Neural cell (in vitro differentiated cells): ENCODE results near the gene C5orf46. TPM values are rescaled to one million over a fixed set of nuclear protein-coding genes. Genes with fewer than 3 reads are reported as not detected.

Experiments
- H2AFZ ChIP-seq: fragments of 200-600, 300-800 bp; sonication (generic), shearing (Covaris generic); 2 replicates; pipeline ENCODE4 v1.6.0; 2014; ENCODE audit warnings: low read depth, mild to moderate bottlenecking, antibody characterized with exemption, low read length, moderate library complexity
- H3F3A ChIP-seq: fragments of 200-600 bp; shearing (Covaris generic); 2 replicates; pipeline ENCODE4 v1.6.1; 2016; ENCODE audit warnings: mild to moderate bottlenecking, moderate library complexity, mixed read lengths, antibody characterized with exemption, low read length; ENCODE audit not compliant: insufficient read depth, poor library complexity, severe bottlenecking
- H3K27ac ChIP-seq: fragments of 200-600, 300-800 bp; sonication (generic), shearing (Covaris generic); 2 replicates; pipeline ENCODE4 v1.5.1; 2014; ENCODE audit warnings: mild to moderate bottlenecking, low read length, moderate library complexity
- H3K27me3 ChIP-seq: fragments of 300-800, 200-600 bp; sonication (generic), shearing (Covaris generic); 2 replicates; pipeline ENCODE4 v1.6.0; 2014; ENCODE audit warnings: mild to moderate bottlenecking, low read depth, low read length, moderate library complexity; ENCODE audit not compliant: insufficient read depth
- H3K36me3 ChIP-seq: fragments of 300-800, 200-600 bp; sonication (generic), shearing (Covaris generic); 2 replicates; pipeline ENCODE4 v1.5.1; 2014; ENCODE audit warnings: mild to moderate bottlenecking, antibody characterized with exemption, low read length, moderate library complexity; ENCODE audit not compliant: insufficient read depth
- H3K4me2 ChIP-seq: fragments of 300-800, 200-600 bp; sonication (generic), shearing (Covaris generic); 2 replicates; pipeline ENCODE4 v1.6.0; 2014; ENCODE audit warnings: mild to moderate bottlenecking, low read length
- H3K4me3 ChIP-seq: fragments of 300-800, 200-600 bp; sonication (generic), shearing (Covaris generic); 2 replicates; pipeline ENCODE4 v1.5.1; 2014; ENCODE audit warnings: mild to moderate bottlenecking, low read length, moderate library complexity
- H3K79me2 ChIP-seq: fragments of 200-600 bp; shearing (Covaris generic); replicated peaks from 2 replicates; pipeline ENCODE4 v1.6.0; 2014; ENCODE audit warnings: mild to moderate bottlenecking, low read length, moderate library complexity; ENCODE audit not compliant: insufficient read depth
- H3K9ac ChIP-seq: fragments of 300-800, 200-600 bp; sonication (generic), shearing (Covaris generic); 2 replicates; pipeline ENCODE4 v1.6.1; 2016; ENCODE audit warnings: mild to moderate bottlenecking, low read length, mixed read lengths
- H3K9me2 ChIP-seq: fragments of 200-600 bp; shearing (Covaris generic); 2 replicates; pipeline ENCODE4 v1.6.1; 2016; ENCODE audit warnings: mild to moderate bottlenecking, low read length, mixed read lengths; ENCODE audit not compliant: insufficient read depth
- H3K9me3 ChIP-seq: fragments of 200-600, 300-800 bp; sonication (generic), shearing (Covaris generic); 2 replicates; pipeline ENCODE4 v1.6.1; 2016; ENCODE audit warnings: mild to moderate bottlenecking, mixed run types, low read length, moderate library complexity, mixed read lengths
- H4K20me1 ChIP-seq: fragments of 200-600 bp; shearing (Covaris generic); 2 replicates; pipeline ENCODE4 v1.6.1; 2016; ENCODE audit warnings: mild to moderate bottlenecking, mixed run types; ENCODE audit not compliant: insufficient read depth
- EP300 ChIP-seq: fragments of 450-650 bp; conservative IDR thresholded peaks from 2 replicates; pipeline ENCODE4 v1.6.1; 2014; ENCODE audit warnings: antibody characterized with exemption, mild to moderate bottlenecking, moderate library complexity; ENCODE audit not compliant: poor library complexity, severe bottlenecking
- EZH2 ChIP-seq: fragments of 200-600, 300-800 bp; shearing (Covaris generic), sonication (generic); IDR thresholded peaks from 2 replicates; pipeline ENCODE4 v1.6.1; 2014; ENCODE audit warnings: antibody characterized with exemption, low read length, borderline replicate concordance, mild to moderate bottlenecking; ENCODE audit not compliant: insufficient read depth, poor library complexity, severe bottlenecking
- MXI1 ChIP-seq: fragments of 450-650 bp; conservative IDR thresholded peaks from 2 replicates; pipeline ENCODE4 v1.6.1; 2014; ENCODE audit warnings: antibody characterized with exemption, mild to moderate bottlenecking; ENCODE audit not compliant: poor library complexity, severe bottlenecking
- POLR2AphosphoS5 ChIP-seq: IDR thresholded peaks from 2 replicates; pipeline ENCODE4 v1.6.1; 2012
- RAD21 ChIP-seq: fragments of 450-650 bp; conservative IDR thresholded peaks from 2 replicates; pipeline ENCODE4 v1.6.1; 2014; ENCODE audit warnings: antibody characterized with exemption, mild to moderate bottlenecking, moderate library complexity
- SMC3 ChIP-seq: fragments of 450-650 bp; conservative IDR thresholded peaks from 2 replicates; pipeline ENCODE4 v1.6.1; 2014; ENCODE audit warnings: antibody characterized with exemption, mild to moderate bottlenecking, moderate library complexity; ENCODE audit not compliant: poor library complexity
- TAF1 ChIP-seq: IDR thresholded peaks from 2 replicates; pipeline ENCODE4 v1.6.1; 2012; ENCODE audit warnings: low read depth
- polyA minus RNA-seq: library from RNA; depleted of rRNA, polyadenylated mRNA; stranded (reverse); fragments of >200 nt; gene quantifications from 2 replicates; pipeline ENCODE4 v1.2.3, GENCODE V29; 2014
- polyA plus RNA-seq: library from polyadenylated mRNA; depleted of rRNA; stranded (reverse); fragments of >200 nt; gene quantifications from 2 replicates; pipeline ENCODE4 v1.2.3, GENCODE V29; 2014
- TF ChIP-seq, protein P1 (sequence below): IDR thresholded peaks from 2 replicates; pipeline ENCODE4 v1.6.1; 2012; ENCODE audit warnings: borderline replicate concordance
- TF ChIP-seq, protein P2 (sequence below): fragments of 450-650 bp; IDR thresholded peaks from 2 replicates; pipeline ENCODE4 v1.5.1; 2014; ENCODE audit warnings: antibody characterized with exemption, mild to moderate bottlenecking, moderate library complexity; ENCODE audit not compliant: poor library complexity, severe bottlenecking

C5orf46 gene
- polyA plus RNA-seq (not detected in 2 replicates), polyA minus RNA-seq (not detected in 2 replicates)

DNA sequence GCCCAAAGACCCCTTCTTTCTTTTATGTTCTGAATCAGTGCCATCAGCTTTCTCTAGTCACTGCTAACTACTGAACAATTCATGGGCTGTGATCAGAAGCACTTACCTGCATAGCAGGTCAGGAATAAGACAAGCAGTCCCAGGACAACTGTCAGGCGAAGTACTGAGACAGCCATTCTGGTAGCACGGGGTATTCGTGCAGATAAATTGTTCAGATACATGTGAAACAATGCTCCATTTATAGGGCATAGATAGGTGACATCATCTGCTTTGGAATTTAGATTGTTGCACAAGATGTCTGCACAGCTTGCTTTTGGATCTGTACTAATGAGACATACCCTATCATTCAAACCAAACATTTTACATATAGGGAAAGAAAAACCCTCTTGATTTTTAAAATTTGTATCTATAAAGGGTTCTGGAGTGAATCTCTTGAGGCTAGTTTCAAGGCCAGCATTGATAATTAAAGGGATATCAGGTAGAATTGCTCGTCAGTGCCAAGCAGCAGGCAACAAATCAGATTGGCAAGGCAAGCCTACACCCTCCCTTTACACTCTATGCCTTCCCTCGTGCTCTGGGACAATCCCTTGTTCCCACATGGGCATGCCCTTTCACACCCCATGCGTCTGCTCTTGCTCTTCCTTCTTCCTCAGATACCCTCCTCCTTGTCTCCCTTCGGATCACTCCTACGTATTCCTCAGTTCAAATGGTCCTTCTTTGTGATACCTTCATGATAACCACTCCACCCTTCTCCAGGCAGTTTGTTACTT is at the start of gene C5orf46:
C5orf46 (minus strand) TSS at position 213 of the 770 bp plus-strand sequence; CDS start at position 176, 37 bp downstream.
- Histone ChIP-seq H3K9ac (no peak within 1 kb of the TSS), H4K20me1 (no peaks in the 10 kb centered on the region), H2AFZ (no peak within 1 kb of the TSS), H3K9me2 (no peaks in the 10 kb centered on the region), H3K36me3 (no peaks in the 10 kb centered on the region), H3K4me3 (no peak within 1 kb of the TSS), H3K27me3 (no peaks in the 10 kb centered on the region), H3K79me2 (no peaks in the 10 kb centered on the region), H3F3A (no peaks in the 10 kb centered on the region), H3K9me3 (no peaks in the 10 kb centered on the region), H3K27ac (no peak within 1 kb of the TSS), H3K4me2 (no peak within 1 kb of the TSS)
- no peak for TF ChIP-seq SMC3
- TF ChIP-seq EZH2: no peak
- TF ChIP-seq POLR2AphosphoS5: no peak

DNA sequence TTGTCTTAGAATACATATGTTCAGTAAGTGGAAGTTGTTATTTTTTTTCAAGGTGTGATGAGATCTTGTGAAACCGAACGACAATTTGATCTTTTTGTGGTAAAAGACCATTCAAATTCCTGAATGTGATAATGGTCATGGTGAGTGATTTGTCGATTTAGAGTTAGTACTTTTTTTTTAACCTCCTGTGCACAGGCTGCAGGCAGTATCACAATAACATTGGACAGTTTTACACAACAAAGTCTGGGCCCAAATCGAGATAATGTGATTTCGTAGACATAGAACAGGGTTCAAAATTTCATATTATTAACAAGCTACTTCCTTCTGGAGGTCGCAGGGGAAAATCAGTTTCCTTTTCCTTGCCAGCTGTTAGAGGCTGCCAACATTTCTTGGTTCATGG is 48.6 kb upstream of the C5orf46 start:
- Histone ChIP-seq H3K4me2 (no peak overlapping the region), H3K36me3 (no peaks in the 10 kb centered on the region), H4K20me1 (no peaks in the 10 kb centered on the region), H3K9me2 (no peaks in the 10 kb centered on the region), H3K9ac (no peak overlapping the region), H3K27ac (no peak overlapping the region), H3K79me2 (no peaks in the 10 kb centered on the region), H2AFZ (no peak overlapping the region), H3F3A (no peaks in the 10 kb centered on the region), H3K27me3 (no peaks in the 10 kb centered on the region), H3K4me3 (no peak overlapping the region), H3K9me3 (no peaks in the 10 kb centered on the region)
- TF ChIP-seq SMC3 (no peak), MXI1 (no peak), POLR2AphosphoS5 (no peak), EP300 (no peak), RAD21 (no peak), TAF1 (no peak), EZH2 (no peak)
- TF ChIP-seq, protein P1, sequence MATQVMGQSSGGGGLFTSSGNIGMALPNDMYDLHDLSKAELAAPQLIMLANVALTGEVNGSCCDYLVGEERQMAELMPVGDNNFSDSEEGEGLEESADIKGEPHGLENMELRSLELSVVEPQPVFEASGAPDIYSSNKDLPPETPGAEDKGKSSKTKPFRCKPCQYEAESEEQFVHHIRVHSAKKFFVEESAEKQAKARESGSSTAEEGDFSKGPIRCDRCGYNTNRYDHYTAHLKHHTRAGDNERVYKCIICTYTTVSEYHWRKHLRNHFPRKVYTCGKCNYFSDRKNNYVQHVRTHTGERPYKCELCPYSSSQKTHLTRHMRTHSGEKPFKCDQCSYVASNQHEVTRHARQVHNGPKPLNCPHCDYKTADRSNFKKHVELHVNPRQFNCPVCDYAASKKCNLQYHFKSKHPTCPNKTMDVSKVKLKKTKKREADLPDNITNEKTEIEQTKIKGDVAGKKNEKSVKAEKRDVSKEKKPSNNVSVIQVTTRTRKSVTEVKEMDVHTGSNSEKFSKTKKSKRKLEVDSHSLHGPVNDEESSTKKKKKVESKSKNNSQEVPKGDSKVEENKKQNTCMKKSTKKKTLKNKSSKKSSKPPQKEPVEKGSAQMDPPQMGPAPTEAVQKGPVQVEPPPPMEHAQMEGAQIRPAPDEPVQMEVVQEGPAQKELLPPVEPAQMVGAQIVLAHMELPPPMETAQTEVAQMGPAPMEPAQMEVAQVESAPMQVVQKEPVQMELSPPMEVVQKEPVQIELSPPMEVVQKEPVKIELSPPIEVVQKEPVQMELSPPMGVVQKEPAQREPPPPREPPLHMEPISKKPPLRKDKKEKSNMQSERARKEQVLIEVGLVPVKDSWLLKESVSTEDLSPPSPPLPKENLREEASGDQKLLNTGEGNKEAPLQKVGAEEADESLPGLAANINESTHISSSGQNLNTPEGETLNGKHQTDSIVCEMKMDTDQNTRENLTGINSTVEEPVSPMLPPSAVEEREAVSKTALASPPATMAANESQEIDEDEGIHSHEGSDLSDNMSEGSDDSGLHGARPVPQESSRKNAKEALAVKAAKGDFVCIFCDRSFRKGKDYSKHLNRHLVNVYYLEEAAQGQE: no peak
- TF ChIP-seq, protein P2, sequence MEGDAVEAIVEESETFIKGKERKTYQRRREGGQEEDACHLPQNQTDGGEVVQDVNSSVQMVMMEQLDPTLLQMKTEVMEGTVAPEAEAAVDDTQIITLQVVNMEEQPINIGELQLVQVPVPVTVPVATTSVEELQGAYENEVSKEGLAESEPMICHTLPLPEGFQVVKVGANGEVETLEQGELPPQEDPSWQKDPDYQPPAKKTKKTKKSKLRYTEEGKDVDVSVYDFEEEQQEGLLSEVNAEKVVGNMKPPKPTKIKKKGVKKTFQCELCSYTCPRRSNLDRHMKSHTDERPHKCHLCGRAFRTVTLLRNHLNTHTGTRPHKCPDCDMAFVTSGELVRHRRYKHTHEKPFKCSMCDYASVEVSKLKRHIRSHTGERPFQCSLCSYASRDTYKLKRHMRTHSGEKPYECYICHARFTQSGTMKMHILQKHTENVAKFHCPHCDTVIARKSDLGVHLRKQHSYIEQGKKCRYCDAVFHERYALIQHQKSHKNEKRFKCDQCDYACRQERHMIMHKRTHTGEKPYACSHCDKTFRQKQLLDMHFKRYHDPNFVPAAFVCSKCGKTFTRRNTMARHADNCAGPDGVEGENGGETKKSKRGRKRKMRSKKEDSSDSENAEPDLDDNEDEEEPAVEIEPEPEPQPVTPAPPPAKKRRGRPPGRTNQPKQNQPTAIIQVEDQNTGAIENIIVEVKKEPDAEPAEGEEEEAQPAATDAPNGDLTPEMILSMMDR: no peak
